DMS53 treated with DMSO at 0.1 percent for 48 hours (cell line): Measurements from ENCODE around the gene FILIP1.

Experiments used
- DNase-seq: peaks from one replicate; lab custom pipeline; 2025; ENCODE audit not compliant: unreplicated experiment; lab: John Stamatoyannopoulos, UW

Gene FILIP1, protein sequence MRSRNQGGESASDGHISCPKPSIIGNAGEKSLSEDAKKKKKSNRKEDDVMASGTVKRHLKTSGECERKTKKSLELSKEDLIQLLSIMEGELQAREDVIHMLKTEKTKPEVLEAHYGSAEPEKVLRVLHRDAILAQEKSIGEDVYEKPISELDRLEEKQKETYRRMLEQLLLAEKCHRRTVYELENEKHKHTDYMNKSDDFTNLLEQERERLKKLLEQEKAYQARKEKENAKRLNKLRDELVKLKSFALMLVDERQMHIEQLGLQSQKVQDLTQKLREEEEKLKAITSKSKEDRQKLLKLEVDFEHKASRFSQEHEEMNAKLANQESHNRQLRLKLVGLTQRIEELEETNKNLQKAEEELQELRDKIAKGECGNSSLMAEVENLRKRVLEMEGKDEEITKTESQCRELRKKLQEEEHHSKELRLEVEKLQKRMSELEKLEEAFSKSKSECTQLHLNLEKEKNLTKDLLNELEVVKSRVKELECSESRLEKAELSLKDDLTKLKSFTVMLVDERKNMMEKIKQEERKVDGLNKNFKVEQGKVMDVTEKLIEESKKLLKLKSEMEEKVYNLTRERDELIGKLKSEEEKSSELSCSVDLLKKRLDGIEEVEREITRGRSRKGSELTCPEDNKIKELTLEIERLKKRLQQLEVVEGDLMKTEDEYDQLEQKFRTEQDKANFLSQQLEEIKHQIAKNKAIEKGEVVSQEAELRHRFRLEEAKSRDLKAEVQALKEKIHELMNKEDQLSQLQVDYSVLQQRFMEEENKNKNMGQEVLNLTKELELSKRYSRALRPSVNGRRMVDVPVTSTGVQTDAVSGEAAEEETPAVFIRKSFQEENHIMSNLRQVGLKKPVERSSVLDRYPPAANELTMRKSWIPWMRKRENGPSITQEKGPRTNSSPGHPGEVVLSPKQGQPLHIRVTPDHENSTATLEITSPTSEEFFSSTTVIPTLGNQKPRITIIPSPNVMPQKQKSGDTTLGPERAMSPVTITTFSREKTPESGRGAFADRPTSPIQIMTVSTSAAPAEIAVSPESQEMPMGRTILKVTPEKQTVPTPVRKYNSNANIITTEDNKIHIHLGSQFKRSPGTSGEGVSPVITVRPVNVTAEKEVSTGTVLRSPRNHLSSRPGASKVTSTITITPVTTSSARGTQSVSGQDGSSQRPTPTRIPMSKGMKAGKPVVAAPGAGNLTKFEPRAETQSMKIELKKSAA (N-terminal part only)

DNA sequence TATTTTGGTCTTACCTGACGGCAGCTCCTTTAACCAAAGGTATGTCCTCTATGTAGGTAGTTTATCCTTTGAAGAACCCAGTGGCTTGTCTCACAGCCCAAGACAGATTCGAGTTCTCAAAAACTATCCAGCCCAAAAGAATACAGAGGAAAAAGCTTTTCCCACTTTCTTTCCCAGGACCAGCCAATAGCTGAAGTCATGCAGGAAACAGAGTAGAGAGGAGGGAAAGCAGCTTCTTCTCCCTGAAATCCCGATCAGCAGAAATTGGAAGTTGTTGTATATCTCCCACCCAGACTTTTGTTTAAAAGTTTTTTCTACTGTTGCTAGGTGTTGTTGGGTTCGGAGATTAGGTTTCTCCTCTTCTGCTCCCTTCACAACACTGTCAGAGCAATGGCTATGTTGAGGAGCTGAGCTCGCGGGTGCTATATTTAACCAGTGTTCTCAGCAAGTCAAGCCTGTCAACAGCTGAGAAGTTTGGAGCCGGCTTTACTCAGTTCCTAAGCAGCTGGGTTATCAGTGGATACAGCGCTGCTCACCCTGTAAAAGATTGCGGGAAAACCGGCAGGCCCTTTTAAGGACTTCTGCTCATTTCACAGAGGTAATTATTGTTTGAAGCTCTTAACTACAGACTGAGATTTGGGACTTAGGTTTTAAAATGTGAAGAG lies at the start of gene FILIP1:
Gene FILIP1, minus strand, starts transcription at position 401 of the 665 bp plus-strand sequence. CDS start 78,828 bp downstream, outside the sequence.
- no peak for DNase-seq

DNA sequence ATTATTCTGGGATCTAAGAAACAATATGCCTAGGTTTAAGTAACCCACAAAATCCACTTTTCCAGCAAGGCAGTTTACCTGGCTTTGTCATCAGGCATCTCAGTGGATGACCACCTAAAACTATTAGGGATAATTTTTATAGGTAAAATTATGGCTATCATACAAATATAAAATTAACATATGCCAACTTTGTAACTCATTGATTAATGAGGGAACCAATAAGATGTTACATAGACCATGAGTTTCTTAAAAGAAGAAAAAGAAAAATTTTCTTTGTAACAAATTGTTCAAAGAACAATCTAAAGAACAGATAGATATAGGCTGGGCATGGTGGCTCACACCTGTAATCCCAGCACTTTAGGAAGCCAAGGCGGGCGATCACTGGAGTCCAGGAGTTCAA lies 49.7 kb upstream of the FILIP1 start:
- no peak for DNase-seq

DNA sequence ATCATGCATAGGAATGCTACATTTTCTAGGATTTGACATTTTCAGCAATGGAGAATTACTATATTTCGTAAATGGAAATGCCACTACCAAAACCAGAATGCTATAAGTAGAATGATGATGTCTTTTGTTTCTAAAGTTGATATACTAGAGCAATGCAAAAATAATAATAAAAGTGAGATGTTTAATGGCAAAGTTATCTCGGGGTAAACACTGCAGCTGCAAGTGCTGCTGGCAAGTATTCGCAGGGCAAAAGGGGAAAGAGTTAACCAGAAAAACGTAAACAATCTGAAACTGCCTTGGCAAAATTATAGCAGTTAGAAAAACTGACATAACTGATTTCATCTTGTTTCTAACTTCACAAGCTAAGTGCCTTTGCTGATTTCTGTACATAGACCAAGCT lies 45.5 kb upstream of the FILIP1 start:
- DNase-seq: no peak

DNA sequence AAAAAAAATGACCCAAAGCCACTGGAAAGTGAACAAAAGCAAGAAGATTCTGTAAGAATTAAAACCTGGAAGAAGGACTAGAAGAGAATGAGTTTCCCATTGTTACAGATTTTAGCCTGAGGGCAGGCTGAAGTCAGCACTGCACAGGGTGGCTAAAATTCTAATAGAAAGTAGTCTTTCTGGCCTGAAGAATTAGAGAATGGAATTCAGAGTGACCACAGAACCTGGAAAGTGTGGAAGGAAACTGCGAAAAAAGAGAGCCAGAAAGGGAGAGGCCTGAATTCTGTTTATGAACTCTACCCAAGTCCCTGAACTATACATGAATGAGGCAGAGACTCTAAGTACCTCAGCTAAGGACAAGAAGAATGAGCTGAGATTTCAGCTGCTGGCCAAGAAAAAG lies 38.9 kb upstream of the FILIP1 start:
- no peak for DNase-seq

DNA sequence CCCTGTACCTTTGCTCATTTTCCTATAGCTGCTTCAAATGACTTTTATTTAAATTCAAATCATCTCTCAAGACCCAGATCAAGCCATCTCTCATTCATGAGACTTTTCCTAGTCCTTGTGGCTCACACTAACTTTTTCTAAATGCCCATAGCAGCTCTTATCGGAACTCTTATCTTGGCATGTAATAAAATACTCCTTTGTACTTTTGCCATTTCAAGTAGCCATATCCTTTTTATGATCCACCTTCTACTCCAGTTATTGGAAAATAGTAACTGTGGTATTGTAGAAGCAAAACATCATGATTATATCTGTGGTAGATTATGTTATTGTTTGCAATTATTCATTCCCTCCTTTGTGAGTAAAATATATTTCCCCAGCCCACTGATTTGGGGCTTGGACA lies 37.6 kb upstream of the FILIP1 start:
- DNase-seq: no peak

DNA sequence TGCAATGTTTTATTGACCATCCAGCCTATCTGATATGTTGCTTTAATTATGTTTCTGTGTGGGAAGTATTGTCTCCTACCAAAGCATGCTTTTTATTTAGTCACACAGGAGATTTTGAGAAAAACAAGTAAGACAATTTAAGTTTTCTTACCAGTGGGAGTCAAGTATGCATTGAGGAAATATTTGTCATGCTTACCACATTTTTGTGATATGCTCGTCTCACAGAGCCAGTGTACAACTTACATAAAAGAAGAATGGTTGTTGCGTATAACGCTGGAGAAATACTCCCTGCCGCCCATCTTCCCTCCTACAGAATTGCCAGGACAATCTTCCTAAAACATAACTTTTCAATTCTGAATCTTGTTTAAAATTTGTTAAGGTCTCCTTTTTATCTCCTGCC lies 37.1 kb upstream of the FILIP1 start:
- DNase-seq: no peak

DNA sequence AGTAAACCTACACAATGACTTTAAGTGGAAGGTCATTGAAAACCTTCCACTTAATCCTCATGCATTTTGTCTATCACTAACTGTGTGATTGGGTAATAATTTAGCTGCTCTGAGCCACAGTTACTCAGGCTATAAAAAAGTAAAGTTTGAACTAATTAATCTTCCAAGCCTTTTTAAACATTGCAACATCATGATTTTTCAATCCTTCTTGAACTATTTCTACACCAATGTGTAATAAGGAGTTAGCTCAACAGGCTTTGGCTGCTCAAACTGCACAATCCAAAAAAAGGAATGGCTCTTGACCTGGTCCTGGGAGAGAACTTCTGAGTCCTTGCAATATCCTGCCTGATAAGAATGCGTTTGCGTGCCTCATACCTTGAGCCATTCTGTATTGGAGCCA lies 34.8 kb upstream of the FILIP1 start:
- no peak for DNase-seq

DNA sequence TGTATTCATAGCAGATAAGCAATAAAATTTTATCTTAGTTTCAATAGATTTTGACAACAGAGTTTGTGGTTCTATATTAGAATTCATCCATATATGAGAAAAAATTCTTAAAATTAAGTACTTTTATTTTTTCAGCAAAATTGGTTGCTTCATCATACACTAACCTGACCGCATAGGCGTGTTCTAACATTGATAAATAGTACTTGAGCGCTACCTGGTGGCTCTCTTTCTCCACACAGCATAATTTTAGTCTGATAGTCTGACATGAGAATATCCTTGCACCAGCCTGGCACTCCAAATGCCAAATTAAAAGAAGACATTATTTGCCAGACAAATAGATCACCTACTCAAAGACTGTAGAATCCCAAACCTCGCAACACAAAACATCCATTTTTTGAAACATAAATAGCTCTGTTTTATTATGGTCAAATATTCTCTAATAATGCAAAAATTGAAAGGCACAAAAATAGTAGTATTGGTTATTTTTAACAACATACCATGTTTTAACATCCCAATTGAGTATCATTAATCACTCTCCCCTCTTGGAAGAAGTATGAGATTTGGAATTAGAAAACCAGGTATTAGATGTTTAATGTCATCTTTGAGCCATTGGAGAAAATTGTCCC lies 33.0 kb upstream of the FILIP1 start:
- peak; percentile 84 for DNase-seq

DNA sequence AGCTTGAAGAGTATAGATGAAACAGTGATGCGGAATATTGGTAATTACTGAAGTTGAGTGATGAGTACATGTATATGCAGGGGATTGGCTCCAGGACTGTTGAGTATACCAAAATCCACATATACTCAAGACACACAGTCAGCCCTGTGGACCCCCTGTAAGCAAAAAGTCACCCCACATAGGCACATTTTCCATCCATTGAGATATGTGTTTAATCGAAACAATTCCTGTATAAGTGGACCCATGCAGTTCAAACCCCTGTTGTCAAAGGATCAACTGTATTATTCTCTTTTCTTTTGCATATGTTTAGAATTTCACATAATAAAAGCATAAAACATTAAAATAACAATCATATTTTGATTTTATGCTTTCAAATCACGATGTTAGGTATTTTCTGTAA lies 32.1 kb upstream of the FILIP1 start:
- no peak for DNase-seq

DNA sequence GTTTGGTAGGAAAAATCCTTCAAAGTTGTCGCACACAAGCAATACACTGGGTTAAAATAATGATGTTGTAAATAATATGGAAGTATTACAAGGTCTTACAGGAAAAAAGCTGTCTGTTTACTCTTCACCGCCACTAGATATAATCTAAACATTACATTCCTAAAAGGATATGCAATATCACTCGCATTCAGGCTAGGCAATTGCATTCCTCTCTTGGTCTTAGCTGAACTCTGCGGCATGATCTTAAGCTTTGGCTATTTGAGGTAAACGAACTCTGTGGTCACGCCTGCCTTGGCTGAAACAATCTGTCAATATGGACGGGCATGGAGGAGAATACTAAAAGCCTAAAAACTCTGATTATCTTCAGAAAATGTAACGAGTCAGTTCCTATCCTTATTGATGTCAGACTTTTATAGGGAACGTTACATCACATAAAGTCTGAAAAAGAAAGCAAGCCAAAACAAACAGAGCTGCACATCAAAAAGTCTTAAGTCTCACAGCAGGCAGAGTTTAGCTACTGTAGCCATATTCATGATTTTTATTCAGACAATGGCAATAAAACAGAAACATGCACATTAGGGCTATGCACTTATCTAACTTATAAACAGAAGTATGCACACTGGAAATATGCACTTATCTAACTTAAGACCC lies 30.8 kb upstream of the FILIP1 start:
- peak; percentile 87 for DNase-seq

DNA sequence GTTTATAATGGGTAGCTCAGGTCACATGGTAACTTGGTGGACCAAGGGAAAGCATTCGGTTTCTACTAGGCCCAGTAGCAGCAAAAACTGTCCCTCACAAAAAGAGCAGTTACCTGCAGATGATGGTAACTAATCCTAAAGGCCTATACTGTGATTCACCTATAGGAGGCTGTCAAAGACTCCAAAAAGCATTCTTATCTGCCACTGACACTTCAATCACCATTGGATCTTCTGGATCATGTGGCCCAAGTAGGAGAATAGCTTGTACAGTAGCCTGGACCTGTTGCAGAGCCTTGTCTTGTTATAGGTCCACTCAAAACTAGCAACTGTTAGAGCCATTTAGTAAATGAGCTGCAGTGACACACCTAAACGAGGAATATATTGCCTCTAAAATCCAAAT lies 23.2 kb upstream of the FILIP1 start:
- no peak for DNase-seq

DNA sequence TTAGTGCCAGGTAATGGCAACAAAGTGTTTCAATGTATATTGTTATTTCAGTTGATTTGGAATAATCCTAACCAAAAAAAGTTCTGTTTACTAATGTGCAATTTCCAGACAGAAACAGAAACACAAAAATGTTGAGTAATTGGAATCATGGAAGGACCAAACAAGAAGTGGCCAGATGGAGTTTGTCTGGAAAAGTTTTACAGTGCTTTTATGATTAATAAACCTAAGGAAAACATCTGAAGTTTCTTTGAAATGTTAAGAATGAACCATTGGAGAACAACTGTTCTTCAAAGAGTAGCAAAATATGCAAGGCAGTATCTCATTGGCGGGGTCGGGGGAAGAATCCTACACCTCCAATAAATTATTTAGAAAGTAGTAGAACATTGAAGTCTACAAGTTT lies 19.0 kb upstream of the FILIP1 start:
- no peak for DNase-seq

DNA sequence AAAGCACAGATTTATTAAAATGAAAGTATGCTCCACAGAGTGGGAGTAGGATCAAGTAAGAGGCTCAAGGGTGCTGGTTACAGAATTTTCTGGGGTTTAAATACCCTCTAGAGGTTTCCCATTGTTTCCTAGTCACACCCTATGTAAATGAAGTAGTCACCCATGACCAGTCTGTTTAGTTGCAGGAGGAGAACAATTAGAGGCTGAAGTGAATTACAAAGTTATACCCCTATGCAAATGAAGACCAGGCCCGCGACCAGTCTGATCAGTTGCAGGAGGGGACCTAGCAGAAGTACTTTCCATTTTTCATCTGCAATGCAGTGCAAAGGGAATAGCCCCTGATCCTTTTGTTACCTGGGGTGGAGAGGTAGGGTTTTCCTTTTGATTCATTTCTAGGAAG lies 11.8 kb upstream of the FILIP1 start:
- DNase-seq: no peak

DNA sequence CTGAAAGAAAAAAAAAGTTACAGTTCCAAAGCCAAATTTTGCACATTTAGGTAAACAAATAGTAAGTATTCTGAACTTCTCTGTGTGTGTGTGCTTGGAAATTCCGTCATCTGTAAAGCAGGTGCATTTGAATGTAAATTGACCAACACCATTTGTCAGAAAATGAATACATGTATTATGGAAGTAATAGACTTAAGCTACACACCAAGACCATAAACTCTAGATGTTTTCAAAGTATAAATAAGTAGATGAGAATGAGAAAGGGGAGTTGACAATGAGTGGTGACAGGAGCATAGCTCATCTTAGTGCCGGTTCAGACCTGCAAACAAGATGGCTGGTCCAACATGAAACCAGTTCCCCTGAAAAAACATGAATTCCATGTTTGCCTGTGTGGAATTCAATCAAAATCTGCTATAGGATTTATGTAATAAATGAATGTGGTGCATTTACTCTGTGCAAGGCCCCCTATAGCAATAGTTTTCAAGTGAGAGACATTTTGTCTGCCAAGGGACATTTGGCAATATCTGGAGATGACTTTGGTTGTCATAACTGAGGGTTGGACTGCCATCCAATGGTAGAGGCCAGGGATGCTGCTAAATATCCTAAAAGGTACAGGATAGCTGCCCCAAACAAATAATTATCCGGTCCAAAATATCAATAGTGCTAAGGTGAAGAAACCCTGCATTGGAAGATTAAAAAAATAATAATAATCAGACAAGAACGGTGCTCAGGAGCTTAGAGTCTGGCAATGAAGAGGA lies 11.0 kb upstream of the FILIP1 start:
- peak; percentile 6 for DNase-seq

DNA sequence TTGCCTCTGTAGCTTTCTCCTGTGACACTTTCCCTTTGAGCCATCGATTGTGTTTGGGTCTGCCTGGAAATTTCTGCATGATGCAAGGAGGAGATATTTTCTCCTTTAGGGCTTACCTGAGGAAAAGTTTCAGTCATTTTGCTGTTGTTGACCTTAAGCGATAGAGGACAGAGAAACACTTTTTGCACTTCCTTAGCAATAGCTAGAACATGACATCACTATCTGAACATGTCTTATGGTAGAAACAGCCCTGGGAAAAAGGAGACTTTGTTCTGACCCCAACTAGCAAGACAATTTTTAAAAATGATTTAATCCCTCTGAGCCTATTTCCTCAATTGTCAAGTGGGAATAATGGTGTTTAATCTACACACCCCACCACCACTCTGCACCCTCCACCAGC lies 9.7 kb upstream of the FILIP1 start:
- no peak for DNase-seq

DNA sequence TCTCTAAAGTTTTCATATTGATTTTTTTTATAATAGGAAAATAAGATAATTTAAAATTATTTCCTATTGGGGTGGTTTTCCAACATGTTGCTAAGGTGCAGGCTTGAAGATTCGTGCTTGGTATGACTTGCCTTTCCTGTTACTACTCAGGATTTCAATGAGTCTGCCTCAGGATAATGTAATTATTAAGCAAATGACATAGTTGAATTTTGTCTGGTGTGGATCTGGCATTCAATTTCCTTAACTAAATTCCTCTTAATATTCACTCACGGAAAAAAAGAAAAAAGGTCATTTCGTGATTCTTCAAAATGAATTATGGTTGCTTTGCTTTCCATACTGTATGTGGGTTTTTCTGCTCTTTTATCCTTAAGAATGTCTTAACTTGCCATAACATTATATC lies 9.3 kb upstream of the FILIP1 start:
- DNase-seq: no peak

DNA sequence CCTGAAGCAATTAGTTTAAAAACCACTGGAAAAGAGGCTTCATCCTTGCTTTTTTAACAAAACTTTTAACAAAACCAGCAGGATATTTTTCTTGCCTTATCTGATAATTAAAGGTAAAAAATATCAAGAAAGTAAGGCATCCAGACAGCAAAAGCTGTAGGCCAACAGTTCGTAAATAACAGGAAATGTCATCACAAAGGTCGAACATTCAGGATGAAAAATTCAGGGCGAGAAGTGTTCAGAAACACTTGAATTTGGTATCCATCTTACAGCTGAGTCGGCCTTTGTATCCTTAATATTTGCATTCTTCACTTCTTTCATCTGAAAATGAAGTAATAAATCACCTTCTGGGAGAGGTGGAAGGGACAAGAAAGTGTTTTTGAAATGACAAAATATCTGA lies 8.2 kb upstream of the FILIP1 start:
- DNase-seq: no peak

DNA sequence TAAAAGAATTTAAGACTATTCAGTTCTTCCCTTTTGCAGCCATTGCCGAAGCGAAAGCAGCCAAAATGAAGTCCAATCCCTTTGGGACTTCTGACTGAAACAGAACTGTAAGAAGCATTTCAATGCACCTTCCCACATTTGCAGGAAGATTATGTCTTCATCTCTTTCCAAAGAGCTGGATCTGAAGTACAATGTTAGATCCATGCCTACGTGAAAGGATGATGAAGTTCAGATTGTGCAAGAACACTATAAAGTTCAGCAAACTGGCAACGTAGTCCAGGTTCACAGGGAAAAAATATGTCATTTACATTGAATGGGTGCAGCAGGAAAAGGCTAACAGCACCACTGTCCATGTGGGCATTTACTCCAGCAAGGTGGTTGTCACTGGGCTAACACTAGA lies 6.0 kb upstream of the FILIP1 start:
- no peak for DNase-seq

DNA sequence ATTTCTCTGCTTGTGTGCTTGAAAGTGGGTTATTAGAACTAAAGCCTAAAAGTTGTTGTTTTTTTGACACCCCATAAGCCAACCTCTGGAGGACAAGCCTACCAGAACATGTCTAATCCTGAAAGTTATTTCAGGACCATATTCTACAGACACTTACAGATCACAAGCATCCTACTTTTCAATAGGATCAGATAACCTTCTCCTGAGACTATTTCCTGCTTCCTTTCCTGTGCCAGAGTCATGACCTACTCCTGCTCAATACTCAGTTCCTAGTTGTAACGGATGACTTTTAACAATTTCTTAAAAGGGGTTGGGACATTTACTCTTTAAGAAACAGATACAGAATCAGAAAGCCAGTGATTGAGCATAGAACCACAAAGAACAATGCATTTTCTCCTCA lies 5.3 kb upstream of the FILIP1 start:
- DNase-seq: no peak
